ENCODE results near the gene ASXL1. TPM values are rescaled to one million over a fixed set of nuclear protein-coding genes. Genes with fewer than 3 reads are reported as not detected.
"Not testable (repeated sequence)": the region's sequence is repeated elsewhere in the genome, so short reads cannot be mapped to it uniquely, and the experiment has no call there.

Gene ASXL1
- 49.2 and 49.7 TPM in 2 replicates for total RNA-seq (2014; rRNA removed; shearing (Covaris generic))

- DNase-seq (ENCODE audit: low spot score) = peak; percentile 94
Measured at GRCh38 chr20:32357869-32358631, at the start of gene ASXL1. Gene ASXL1, plus strand, starts transcription at chr20:32358331. Its CDS starts 445 bp downstream, at chr20:32358776.

GRCh38 chr20:32312718-32313424 is 45.3 kb upstream of the ASXL1 start:
- no peak for DNase-seq (ENCODE audit: low spot score)

- no peak for DNase-seq (ENCODE audit: low spot score)
Measured at GRCh38 chr20:32314768-32315167, 43.4 kb upstream of the ASXL1 start.

GRCh38 chr20:32315399-32315798 is 42.7 kb upstream of the ASXL1 start:
- no peak for DNase-seq (ENCODE audit: low spot score)

- no peak for DNase-seq (ENCODE audit: low spot score)
Measured at GRCh38 chr20:32315891-32316290, 42.2 kb upstream of the ASXL1 start.

GRCh38 chr20:32316667-32317066 is 41.5 kb upstream of the ASXL1 start:
- DNase-seq (ENCODE audit: low spot score) = peak; percentile 26

GRCh38 chr20:32319100-32319499 is 39.0 kb upstream of the ASXL1 start:
- DNase-seq (ENCODE audit: low spot score) = no peak

GRCh38 chr20:32320305-32320704 is 37.8 kb upstream of the ASXL1 start:
- no peak for DNase-seq (ENCODE audit: low spot score)

GRCh38 chr20:32321390-32321789 is 36.7 kb upstream of the ASXL1 start:
- DNase-seq (ENCODE audit: low spot score) = no peak

GRCh38 chr20:32322260-32322659 is 35.9 kb upstream of the ASXL1 start:
- not testable (repeated sequence) for DNase-seq (ENCODE audit: low spot score)

GRCh38 chr20:32323761-32324160 is 34.4 kb upstream of the ASXL1 start:
- not testable (repeated sequence) for DNase-seq (ENCODE audit: low spot score)

GRCh38 chr20:32325706-32326503 is 32.2 kb upstream of the ASXL1 start:
- peak; percentile 91 for DNase-seq (ENCODE audit: low spot score)

- no peak for DNase-seq (ENCODE audit: low spot score)
Measured at GRCh38 chr20:32326504-32326845, 31.7 kb upstream of the ASXL1 start.

GRCh38 chr20:32327087-32327681 is 30.9 kb upstream of the ASXL1 start:
- peak; percentile 48 for DNase-seq (ENCODE audit: low spot score)

GRCh38 chr20:32329817-32330554 is 28.1 kb upstream of the ASXL1 start:
- no peak for DNase-seq (ENCODE audit: low spot score)

- DNase-seq (ENCODE audit: low spot score) = no peak
Measured at GRCh38 chr20:32330555-32330897, 27.6 kb upstream of the ASXL1 start.

- DNase-seq (ENCODE audit: low spot score) = no peak
Measured at GRCh38 chr20:32332614-32333013, 25.5 kb upstream of the ASXL1 start.

GRCh38 chr20:32333181-32333987 is 24.7 kb upstream of the ASXL1 start:
- DNase-seq (ENCODE audit: low spot score) = no peak

- DNase-seq (ENCODE audit: low spot score) = no peak
Measured at GRCh38 chr20:32333988-32334885, 23.9 kb upstream of the ASXL1 start.
